Pancreas (tissue), 10 donors: Measurements from ENCODE around the gene OSBPL8. TPM values are rescaled to one million over a fixed set of nuclear protein-coding genes. Genes with fewer than 3 reads are reported as not detected.

Experiments
- ATAC-seq, 4 donors: fragments of 200-7000 bp; cut with Tn5 transposase; one replicate each; pipeline versions ENCODE4 v1.8.0 to v1.9.1; 2020; ENCODE audit warnings: mild to moderate bottlenecking in 4 of 4, moderate library complexity in 4 of 4
- DNase-seq, 6 donors: peaks; one replicate each; pipeline ENCODE4 v3.0.0-alpha.2; 2020
- FAIRE-seq: peaks from 2 replicates; lab custom pipeline; 2012; peaks lifted over from hg19 to GRCh38; lab: Jason Lieb, UNC
- H3K27ac ChIP-seq, 4 donors: fragments of 200-600 bp; sonication (generic); 1 replicate in 3 of 4; 2 replicates in 1 of 4; pipeline versions ENCODE4 v1.5.0 to v1.8.0; 2020
- H3K27me3 ChIP-seq, 4 donors: fragments of 200-600 bp; one replicate each; pipeline ENCODE4 v1.8.0; 2021
- H3K36me3 ChIP-seq, 3 donors: fragments of 200-600 bp; sonication (generic) in 1 of 3; one replicate each; pipeline versions ENCODE4 v1.5.0 to v1.8.0; 2020 to 2021
- H3K4me1 ChIP-seq, 3 donors: fragments of 200-600 bp; one replicate each; pipeline ENCODE4 v1.8.0; 2021
- H3K4me3 ChIP-seq, 4 donors: fragments of 200-600 bp; sonication (generic) in 2 of 4; one replicate each; pipeline versions ENCODE4 v1.5.0 to v1.8.0; 2020 to 2021
- H3K9me3 ChIP-seq, 4 donors: fragments of 200-600 bp; one replicate each; pipeline ENCODE4 v1.8.0; 2021
- WGBS, 2 donors: extraction: QIAGEN DNeasy Blood & Tissue Kit; methylation state at CpG; one replicate each; pipeline ENCODE4 v1.1.7; 2013; 5-methylcytosine and 5-hydroxymethylcytosine counted together
- intact Hi-C, 3 donors: fragments of 100-400 bp; cut with DNase I; formaldehyde crosslinking; loops; one replicate each; pipeline versions ENCODE4 v1.11.1 to v1.14.2; 2022
- polyA plus RNA-seq, 2 donors: library from polyadenylated mRNA; stranded (reverse); fragments of 200-250 nt; gene quantifications; one replicate each; pipeline ENCODE4 v1.2.3, GENCODE V29; 2013
- total RNA-seq, 6 donors: library from RNA; stranded (reverse); fragmentation: NEBNext Ultra II Directional in 4 of 6; extraction: Animal tissue kit (Norgen Biotek cat#: 25700) in 4 of 6; gene quantifications; one replicate each; pipeline versions ENCODE4 v1.2.1 to v1.2.4, GENCODE V29; 2021 to 2023
- TF ChIP-seq, protein P1 (sequence below), 4 donors: fragments of 200-600 bp; sonication (generic) in 3 of 4; IDR thresholded peaks; one replicate each; pipeline versions ENCODE4 v1.5.0 to v1.8.0; 2021; ENCODE audit warnings: antibody characterized with exemption in 4 of 4
- donor health status: healthy with polysubstance abuse.
- donor health status: DM: no; HTN: no; CAD: no; lungs with moderate emphysema.
- donor health status: DM: no; HTN: no; CAD: no.
- donor health status: control.
- donor health status: control.
- donor health status: Bipolar disorder and iron deficiency.
- donor health status: DM: yes; HTN: yes; CAD: no.
- donor health status: DM: no; HTN: no; CAD: no.
- donor health status: DM: no; HTN: no; CAD: no.
- donor health status: DM: yes; HTN: yes; CAD: no.

The OSBPL8 gene
- total and polyA plus RNA-seq, 8 donors: 3.6 to 39.6 (median 22.7) TPM

DNA sequence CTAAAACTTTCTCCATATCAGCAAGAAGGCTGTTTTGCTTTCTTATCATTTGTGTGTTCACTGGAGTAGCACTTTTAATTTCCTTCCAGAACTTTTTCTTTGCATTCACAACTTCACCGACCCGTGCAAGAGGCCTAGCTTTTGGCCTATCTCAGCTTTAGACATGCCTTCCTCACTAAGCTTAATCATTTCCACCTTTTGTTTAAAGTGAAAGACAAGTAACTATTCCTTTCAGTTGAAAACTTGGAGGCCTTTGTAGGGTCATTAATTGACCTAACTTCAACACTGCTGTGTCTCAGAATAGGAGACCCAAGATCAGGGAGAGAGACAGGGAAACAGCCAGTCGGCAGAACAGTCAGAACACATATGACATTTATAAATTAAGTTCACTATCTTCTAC is 250.7 kb downstream of the OSBPL8 start:
- intact Hi-C loops: no loop called here
- WGBS, 2 donors: 37 to 41% methylated on average over 3 of the region's 3 CpGs
- Histone ChIP-seq H3K9me3 (no peaks in the 10 kb centered on the region), H3K27me3 (no peaks in the 10 kb centered on the region), H3K4me1 (no peaks in the 10 kb centered on the region), H3K36me3 (no peaks in the 10 kb centered on the region), H3K27ac (no peak overlapping the region), H3K4me3 (no peak overlapping the region)
- TF ChIP-seq, protein P1, sequence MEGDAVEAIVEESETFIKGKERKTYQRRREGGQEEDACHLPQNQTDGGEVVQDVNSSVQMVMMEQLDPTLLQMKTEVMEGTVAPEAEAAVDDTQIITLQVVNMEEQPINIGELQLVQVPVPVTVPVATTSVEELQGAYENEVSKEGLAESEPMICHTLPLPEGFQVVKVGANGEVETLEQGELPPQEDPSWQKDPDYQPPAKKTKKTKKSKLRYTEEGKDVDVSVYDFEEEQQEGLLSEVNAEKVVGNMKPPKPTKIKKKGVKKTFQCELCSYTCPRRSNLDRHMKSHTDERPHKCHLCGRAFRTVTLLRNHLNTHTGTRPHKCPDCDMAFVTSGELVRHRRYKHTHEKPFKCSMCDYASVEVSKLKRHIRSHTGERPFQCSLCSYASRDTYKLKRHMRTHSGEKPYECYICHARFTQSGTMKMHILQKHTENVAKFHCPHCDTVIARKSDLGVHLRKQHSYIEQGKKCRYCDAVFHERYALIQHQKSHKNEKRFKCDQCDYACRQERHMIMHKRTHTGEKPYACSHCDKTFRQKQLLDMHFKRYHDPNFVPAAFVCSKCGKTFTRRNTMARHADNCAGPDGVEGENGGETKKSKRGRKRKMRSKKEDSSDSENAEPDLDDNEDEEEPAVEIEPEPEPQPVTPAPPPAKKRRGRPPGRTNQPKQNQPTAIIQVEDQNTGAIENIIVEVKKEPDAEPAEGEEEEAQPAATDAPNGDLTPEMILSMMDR (IDR thresholded peaks at IDR 0.05): no peak
- DNase-seq (no peak), ATAC-seq (no peak), FAIRE-seq (no peak)

DNA sequence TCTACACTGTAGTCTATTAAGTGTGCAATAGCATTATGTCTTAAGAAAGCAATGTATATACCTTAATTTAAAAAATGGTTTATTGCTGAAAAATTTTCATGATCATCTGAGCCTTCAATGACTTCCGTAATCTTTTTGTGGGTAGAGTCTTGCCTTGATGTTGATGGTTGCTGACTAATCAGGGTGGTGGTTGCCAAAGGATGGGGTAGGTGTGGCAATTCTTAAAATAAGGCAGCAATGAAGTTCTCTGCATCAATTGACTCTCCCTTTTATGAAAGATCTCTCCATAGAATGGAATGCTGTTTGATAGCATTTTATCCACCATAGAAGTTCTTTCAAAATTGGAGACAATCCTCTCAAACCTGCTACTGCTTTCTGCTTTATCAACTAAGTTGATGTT is 252.5 kb downstream of the OSBPL8 start:
- FAIRE-seq: no peak
- DNase-seq: no peak
- Histone ChIP-seq H3K27ac (no peak overlapping the region), H3K9me3 (no peaks in the 10 kb centered on the region), H3K27me3 (no peaks in the 10 kb centered on the region), H3K4me1 (no peaks in the 10 kb centered on the region), H3K36me3 (no peaks in the 10 kb centered on the region), H3K4me3 (no peak overlapping the region)
- TF ChIP-seq, protein P1 (IDR thresholded peaks at IDR 0.05): no peak
- WGBS, 2 donors: 80 to 89% methylated on average over 1 of the region's 1 CpG
- intact Hi-C loops: no loop called here
- ATAC-seq: no peak

DNA sequence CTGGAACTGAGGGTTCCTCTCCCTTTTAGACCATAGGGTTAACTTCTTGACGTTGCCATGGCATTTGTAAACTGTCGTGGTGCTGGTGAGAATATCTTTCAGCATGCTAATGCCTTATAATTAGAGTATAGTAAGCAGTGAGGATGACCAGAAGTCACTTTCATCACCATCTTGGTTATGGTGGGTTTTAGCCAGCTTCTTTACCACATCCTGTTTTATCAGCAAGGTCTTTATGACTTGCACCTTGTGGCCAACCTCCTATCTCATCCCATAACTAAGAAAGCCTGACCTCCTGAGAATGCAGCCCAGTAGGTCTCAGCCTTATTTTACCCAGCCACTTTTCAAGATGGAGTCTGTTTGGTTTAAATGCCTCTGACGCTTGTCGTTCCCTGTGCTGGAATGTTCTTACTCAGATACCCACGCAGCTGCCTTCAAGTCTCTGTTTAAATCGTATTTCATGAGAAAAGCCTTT is 255.5 kb downstream of the OSBPL8 start:
- Histone ChIP-seq H3K36me3 (no peaks in the 10 kb centered on the region), H3K27ac (no peak overlapping the region), H3K27me3 (no peaks in the 10 kb centered on the region), H3K4me3 (no peak overlapping the region), H3K4me1 (no peaks in the 10 kb centered on the region), H3K9me3 (no peaks in the 10 kb centered on the region)
- intact Hi-C loops: no loop called here
- no peak for ATAC-seq
- TF ChIP-seq, protein P1 (IDR thresholded peaks at IDR 0.05): no peak
- WGBS, 2 donors: 68 to 77% methylated on average over 6 of the region's 6 CpGs
- FAIRE-seq: no peak
- DNase-seq: no peak

DNA sequence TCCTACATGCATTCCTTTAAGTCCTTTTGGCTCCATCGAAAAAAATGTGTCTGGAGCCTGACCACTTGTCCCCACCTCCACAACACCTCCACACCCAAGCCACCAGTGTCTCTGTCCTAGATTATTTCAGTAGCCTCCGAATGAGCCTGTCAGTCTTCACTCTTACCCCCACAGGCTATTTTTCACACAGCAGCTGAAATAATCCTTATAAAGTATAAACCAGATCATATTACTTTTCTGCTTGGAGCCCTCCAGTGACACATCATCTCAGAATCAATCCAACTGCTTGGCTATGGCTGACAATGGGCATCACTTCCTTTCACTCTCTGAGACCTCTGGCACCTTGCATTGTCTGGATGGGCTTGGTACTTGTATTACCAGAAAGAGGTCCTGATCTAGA is 256.2 kb downstream of the OSBPL8 start:
- no peak overlapping the region for H3K27ac ChIP-seq
- ATAC-seq (no peak), FAIRE-seq (no peak), DNase-seq (no peak)
- intact Hi-C loops: no loop called here
- 59 to 77% methylated on average over 2 of the region's 2 CpGs for WGBS, 2 donors
- no peaks in the 10 kb centered on the region for H3K9me3 ChIP-seq
- H3K27me3 ChIP-seq: no peaks in the 10 kb centered on the region
- H3K4me1 ChIP-seq: no peaks in the 10 kb centered on the region
- H3K4me3 ChIP-seq: no peak overlapping the region
- TF ChIP-seq, protein P1 (IDR thresholded peaks at IDR 0.05): no peak
- H3K36me3 ChIP-seq: no peaks in the 10 kb centered on the region

Other genes starting within 250 kb of the OSBPL8 start
- 1 to 10 TPM; 2.0 to 6.4 (median 3.1) TPM for gene BBS10, start 211.4 kb downstream of the OSBPL8 start, total RNA-seq
- gene BBS10, start 211.4 kb downstream of the OSBPL8 start, polyA plus RNA-seq: 1 to 10 TPM; 1.9 to 4.4 TPM
- gene ZDHHC17, start 204.3 kb upstream of the OSBPL8 start, total RNA-seq: 10 to 100 TPM in 5 of 6 donors, 1 to 10 TPM in 1; 9.8 to 24.3 (median 14.4) TPM
- gene ZDHHC17, start 204.3 kb upstream of the OSBPL8 start, polyA plus RNA-seq: 10 to 100 TPM in 1 of 2 donors, 1 to 10 TPM in 1; 9.5 to 18.8 TPM